HG03060 (cell line): ENCODE data around the gene INPP5A.

Experiments
- ATAC-seq: cut with Tn5 transposase; IDR thresholded peaks from one replicate; pipeline ENCODE4 v1.9.1; 2021; ENCODE audit warnings: low read depth, moderate number of reproducible peaks; ENCODE audit not compliant: unreplicated experiment

Gene INPP5A

DNA sequence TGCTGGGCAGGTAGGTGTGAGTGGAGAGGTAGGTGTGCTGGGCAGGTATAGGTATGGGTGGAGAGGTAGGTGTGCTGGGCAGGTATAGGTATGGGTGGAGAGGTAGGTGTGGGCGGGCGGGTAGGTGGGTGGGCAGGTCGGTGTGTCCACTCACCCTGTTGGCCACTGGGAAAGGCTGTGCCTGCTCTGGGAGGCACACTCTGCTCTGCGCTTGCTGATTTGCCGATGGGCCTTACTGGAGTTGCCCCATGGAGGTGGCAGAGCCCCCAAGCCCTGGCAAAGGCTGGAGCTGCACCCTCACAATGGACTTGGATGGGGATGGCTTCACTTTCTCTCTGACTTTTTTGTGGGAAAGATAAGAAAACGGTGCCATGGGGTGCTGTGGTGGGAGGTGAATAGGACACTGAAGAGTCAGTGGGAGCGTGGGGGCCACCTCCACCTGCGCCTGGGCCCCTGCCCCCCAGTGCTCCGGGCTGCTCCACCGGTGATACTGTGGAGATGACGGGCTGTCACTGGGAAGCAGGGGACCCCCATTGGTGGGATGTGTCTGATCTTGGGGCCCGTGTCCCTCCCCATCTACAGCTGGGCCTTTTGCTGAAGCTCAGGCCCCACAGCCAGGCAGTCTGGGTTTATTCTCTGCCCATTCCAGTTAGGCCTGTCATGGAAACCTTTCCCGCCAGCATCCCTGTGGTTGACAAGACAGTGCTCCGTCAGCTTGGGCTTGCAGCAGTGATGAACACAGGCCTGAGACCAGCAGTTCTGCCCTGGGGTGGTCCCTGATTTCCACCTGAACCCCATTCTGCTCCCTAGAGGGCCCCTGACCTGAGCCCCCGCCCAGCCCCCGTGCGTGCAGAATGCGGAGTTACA, 173.4 kb downstream of the INPP5A start:
- ATAC-seq: no peak

DNA sequence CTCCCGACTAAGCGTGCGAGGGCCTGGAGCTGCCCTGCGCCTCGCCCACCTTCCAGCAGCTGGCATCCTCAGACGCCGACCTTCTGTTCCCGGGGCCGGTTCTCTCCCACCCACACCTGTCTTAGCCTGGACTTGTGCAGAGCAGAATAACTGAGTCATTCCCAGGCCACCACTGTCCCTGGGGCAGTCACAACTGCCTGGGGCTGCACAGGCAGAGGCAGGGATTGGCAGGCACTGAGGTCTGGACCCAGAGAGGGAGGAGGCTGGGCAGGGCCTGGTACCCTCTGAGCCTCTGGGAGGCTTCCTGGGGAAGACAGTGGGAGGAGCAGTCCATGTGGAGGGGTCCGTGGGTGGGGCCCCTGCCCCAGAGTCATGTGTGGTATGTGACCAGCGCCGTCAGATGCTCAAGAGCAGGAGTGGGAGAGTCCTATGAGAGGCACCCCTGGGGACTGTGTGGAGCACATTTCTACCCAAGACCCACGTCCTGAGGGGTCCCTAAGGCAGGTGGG, 174.1 kb downstream of the INPP5A start:
- ATAC-seq: no peak

DNA sequence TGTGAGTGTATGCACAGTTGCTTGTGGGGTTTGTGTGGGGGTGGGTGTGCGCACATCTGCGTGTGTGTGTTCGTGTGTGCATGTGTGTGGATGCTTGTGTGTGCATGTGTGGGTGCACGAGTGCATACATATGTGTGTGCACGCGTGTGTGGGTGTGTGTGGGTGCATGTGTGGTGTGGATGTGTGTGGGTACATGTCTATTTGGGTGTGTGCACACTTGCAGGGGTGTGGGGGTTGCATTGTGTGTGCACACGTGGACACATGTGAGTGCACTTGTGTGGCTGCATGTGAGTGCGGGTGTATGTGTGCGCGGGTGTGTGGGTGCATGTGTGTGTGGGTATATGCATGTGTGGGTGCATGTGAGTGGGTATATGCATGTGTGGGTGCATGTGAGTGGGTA, 174.7 kb downstream of the INPP5A start:
- ATAC-seq: no peak

DNA sequence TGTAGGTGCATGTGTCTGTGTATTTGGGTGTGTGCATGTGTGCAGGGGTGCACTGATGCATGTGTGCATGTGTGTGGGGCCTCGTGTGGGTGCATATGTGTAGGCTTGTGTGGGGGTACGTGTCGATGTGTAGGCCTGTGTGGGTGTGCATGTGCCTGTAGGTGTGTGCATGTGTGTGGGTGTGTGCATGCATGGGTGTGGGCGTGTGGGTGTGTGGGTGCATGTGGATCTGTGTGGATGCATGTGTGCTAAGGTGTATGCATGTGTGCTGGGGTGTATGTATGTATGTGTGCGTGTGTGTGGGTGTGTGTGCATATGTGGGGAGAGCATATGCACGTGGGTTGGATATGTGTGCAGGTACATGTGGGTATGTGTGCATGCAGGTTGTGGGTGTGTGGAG, 175.2 kb downstream of the INPP5A start:
- ATAC-seq: no peak

DNA sequence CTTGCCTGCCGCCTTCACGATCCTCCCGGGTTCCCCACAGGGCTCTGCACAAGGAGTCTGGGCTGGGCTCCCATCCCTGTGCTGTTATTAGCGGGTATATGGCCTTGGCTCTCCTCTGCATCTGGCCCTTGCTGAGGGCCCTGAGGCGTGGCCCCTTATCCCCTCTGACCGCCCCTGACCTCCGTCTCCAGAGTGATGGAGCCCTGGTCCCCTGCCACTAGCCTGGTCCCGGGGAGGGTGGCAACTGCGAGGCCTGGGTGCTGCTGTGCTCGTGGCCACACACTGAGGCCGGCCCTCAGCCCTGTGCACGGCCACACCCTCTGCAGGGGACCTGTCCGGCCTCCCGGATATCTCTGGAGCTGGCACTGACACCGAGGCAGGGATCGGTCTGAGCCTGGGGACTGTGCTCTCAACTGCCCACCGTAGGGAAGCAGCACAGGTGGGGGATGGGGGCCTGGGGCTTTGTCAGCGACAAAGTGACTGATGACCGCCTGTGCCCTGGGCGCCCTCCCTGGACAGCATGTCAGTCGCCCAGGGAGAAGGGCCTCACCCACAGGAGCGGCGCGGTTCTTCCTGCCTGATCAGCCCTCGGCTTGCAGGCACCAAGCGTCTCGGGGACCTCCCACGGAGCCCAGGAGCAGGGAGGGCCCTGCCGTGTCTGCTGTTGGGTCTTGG, 176.0 kb downstream of the INPP5A start:
- ATAC-seq: no peak

DNA sequence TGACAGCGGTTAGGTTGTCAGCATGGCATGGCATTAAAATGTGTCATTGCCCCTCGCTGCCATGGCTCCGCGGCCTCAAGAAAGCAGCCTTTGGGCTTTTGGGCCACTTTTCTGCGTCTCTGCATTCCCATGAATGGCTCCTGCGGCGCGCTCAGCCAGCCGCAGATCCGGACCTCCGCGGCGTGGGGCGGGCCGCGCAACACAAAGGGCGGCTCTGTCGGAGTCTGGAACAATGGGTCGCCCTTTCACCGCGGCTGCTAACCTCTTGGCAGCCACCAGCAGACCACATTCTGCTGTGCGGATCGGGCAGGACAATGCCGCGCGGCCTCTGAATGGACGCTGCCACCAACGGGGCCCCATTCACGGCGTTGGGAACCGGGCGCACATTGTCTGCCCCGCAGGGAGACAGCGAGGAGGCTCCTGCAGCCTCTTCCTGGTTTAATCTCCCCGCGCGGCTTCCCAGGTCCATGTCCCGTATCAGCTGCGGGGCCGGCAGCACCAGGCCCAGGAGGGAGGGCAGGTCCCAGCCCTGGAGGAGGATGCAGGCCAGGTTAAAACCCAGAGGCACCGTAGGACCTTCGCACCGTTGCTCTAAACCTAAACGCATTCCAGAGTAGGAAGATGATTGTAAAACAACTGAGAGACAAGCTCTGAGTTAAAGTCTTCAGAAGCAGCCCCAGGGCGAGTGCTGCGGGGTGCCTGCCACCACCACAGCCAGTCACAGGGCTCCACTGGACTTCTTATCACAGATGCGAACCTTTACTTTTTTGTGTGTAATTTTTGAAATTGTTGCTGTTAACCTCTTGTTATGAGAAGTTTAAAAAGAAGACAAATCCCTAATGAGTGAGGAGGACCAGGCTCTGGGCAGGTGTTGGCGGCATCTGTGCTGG, 176.8 kb downstream of the INPP5A start:
- no peak for ATAC-seq

DNA sequence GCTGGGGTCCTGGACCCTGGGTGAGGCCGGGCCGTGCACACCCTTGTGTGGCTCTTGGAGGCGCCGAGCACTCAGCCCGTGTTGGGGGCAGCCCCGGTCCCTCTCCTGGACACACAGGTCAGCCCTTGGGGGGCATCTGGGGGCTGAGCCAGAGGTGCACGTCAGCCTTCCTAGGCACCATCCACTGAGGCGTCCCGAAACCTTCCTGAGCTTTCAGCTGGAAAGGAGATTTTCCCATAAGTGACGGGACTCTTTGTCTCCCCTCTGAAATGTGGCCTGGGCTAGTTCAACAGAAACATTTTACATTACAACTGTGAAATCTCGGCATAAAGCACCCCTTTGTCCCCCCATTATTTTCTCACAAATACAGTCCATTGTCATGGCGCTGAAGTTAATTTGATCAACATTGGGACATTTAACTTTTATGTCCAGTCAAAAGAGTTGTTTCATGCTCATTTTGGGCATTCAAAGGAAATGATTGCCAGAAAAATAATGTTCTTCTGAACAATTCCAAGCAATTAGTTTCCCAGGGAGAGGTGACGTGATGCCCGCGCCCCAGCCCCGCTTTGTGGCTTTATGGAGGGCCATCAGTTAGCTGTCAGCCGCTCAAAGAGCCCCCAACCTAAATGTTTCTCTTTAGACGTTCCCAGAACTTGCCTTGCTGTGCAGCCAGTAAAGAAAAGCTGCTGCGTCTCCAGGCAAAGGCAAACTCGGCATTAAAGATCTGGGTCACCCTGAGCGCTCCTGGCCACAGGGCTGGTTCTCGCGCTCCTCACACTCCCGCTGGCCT, 177.6 kb downstream of the INPP5A start:
- no peak for ATAC-seq

DNA sequence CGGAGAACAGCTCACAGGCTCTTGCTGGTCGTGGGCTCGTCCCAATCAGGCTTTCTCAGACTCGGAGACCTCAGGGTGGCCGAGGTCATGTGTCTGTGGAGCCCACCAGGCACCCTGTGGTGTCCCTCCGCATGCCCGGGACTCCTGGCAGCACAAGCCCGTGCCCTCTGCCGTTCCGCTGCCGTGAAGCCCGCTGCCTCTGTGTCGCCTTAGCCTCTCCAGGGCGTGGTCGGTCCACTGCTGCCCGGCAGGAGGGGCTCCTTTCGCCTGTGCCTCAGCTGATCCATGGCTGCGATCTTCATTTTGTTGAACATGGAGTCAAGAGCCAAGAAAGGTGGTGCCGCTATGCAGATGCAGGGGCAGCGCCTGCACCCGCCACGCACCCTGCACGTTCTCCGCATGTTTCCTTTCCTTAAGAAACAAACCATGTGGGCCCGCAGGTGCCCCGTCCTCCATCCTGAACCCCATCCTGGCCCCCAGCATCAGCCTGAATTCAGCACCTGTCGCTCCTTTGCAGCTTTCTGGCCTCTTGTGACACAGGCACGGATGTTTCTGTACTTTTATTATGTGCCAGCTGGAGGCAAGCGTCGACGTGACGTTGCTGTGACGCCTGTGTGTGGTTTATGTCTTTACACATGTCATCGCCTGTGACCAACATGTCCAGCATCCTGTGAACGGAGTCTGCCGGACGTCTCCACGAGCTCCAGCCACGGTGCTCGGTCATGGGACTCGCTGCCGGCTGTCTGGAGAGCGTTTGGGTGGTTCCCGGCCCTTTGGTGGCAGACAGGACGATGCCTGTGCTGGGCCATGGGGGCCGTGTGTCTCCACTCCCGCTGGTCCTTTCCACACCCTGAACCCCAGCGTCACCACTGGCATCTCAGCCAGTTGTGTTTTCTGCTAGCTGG, 178.4 kb downstream of the INPP5A start:
- no peak for ATAC-seq

DNA sequence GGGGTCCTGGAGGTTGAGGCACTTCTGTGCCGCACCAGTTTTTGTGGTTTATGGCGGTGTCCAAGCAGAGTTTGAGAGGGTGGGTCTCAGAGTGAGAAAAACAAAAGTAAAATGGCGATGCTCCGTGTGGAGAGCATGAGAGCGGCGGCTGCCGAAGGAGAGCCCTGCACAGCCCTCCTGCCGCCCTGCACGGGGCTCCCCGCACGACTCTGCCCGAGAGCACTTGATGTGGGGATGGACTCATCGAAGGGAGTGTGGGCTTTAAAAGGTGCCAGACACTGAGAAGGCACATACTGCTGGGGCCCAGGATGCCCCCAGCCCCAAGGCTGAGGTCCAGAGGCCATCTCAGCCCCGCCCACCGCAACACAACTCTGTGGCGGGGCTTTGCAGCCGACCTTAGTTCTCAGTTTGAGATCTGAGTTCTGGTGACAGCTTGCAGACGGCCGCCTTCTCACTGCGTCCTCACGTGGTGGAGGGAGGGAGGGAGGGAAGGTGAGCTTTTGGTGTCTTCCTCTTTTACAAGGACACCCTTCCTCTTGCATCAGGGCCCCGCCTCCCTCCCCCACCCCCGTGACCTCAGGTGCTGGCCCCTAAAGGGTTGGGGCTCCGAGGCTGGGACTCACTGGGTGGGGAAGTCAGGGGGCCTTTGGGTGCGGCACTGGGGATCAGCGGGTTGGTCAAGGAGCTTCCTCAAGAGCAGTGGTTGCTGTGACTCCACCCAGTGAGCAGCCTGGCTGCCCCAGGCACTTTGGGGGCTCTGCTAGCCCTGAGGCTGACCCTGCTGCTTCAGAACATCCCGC, 179.3 kb downstream of the INPP5A start:
- no peak for ATAC-seq

DNA sequence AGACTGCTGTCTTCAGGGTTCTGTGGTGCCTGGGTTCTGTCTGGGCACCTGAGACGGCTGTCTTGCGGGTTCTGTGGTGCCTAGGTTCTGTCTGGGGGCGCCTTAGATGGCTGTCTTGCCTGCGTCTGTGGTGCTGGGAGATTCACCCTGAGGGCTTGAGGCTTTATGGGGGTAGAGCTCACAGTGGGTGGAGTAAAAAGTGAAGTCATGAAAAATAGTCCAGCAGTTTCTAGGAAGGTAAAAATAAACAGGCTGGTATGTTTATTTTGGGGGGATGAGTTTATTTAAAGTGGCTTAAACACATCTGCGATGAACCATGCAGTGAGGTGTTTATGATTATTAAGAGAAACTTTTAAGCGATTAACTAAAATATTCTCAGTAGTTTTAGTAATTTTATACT, 184.1 kb downstream of the INPP5A start:
- ATAC-seq: no peak

DNA sequence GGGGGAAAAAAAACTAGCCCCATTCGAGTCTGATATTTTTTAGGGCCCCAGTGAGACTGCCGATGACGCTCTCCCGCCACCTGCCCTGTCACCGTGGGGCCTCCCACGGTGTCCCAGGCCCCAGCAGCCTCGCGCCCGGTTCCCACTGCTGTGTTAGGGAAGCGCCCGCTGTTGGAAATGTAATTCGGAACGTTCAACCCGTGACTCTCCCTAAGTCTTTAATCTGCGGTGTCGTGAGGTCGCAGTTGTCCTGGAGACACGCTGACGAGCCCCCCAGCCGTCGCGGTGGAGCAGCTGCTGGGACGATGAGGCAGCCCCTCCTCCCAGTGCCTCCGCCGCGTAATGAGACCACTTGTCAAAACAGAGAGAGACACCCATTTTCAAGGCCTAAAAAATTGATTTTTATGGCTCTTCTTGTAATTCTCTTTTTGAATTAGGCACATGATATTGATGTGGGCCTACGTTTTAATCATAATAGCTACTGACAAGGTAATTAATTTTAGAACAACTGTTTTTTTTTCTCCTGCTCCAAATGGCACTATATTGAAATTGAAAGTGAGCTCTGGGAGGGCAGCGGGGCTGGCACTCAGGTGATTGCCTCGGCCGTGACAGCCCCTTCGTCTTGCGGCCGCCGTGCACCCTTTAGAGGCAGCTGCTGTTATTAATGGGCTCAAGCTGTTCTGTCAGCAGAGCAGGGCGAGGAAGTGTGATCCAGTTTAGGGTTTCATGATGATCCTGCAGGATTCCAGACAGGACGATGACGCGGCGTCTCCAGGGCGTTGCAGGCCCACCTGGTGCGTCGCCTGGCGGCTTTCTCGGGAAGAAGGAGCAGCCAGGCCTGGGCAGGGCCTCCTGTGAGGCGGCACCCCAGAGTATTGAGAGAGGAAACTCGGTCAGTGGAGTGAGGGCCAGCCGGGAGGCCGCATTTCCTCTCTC, 185.1 kb downstream of the INPP5A start:
- ATAC-seq: no peak

DNA sequence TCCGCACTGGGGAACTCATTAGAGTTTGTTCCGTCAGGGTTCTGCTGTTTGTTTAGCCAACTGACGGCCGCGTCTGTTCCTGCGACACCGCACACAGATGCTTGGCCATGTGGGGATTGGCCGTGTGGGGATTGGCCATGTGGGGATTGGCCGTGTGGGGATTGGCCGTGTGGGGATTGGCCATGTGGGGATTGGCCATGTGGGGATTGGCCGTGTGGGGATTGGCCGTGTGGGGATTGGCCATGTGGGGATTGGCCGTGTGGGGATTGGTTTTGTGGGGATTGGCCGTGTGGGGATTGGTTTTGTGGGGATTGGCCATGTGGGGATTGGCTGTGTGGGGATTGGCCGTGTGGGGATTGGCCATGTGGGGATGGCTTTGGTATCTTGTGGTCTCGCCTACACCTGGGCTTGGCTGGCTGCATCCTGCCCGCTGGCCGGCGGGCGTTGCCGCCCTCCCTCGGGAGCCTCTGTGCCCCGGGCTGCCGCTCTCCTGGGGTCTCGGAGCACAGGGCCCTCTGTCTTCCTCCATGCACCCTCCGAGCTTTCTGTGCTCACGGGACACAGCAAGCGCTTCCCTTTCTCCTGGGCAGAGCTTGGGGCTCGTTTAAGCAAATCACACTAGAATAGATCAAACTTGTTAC, 185.9 kb downstream of the INPP5A start:
- ATAC-seq: no peak

DNA sequence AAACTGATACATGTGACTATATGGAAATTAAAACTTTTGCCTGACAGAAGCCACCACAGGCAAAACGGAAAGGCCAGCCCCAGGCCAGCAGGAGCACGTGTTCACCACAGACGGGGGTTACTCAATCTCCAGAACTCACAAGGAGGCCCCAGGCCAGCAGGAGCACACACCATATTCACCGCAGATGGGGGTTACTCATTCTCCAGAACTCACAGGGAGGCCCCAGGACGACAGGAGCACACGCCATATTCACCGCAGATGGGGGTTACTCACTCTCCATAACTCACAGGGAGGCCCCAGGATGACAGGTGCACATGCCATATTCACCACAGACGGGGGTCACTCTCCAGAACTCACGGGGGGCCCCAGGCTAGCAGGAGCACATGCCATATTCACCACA, 186.9 kb downstream of the INPP5A start:
- ATAC-seq: no peak

DNA sequence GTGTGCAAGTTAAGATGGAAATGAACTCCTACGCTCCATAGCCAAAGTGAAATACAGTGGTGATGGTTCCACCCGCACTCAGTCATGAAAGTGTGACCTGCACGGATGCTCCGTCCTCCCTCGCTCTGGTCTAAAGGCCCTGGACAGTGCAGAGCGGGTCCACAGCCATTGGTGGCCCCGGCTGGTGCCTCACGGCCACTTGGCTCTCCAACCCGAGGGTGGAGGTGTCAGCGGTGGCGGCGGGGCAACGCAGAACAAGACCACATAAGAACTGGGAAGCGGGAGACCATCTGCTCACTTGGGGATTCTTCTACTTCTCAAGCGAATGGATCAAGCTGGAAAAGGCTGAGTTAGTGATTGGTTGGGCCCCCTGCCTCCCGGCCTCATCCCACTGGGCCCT, 187.6 kb downstream of the INPP5A start:
- ATAC-seq: no peak

DNA sequence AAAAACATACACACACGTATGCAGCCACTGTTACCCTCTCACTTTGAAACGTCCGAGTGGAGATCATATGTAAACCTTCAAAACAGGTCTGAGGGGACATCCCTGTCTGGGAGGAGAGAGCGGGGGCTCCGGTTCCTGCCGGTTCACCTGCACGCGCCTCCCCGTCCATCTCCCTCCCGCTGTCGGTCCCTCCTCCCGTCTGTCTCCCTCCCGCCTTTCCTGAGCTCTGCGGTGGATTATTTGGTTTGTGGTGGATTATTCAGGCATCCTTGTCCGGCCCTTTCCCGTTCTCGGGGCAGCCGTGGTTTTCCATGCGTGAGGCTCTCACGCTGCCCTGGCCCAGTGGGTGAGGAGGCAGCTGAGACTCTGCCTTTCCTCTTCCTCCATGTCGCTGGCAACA, 188.6 kb downstream of the INPP5A start:
- ATAC-seq: no peak

DNA sequence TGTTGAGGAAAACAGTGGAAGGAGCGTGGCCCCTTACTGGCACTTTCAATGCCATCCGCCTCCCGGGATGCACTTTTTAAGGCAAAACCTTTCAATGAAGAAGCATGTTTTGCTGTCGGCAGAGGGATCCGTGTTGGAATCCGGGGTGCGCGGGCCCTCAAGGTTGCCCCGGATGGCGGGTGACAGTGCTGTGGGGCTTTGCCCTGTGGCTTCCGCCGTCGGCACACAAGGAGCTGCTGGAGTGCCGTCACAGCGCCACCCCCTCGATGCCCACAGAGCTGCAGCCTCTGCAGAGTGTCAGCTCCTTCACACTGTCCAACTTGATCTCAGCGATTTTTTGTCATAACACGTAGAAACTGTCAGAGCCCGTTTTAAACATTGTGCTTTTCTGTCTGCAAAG, 189.4 kb downstream of the INPP5A start:
- no peak for ATAC-seq

DNA sequence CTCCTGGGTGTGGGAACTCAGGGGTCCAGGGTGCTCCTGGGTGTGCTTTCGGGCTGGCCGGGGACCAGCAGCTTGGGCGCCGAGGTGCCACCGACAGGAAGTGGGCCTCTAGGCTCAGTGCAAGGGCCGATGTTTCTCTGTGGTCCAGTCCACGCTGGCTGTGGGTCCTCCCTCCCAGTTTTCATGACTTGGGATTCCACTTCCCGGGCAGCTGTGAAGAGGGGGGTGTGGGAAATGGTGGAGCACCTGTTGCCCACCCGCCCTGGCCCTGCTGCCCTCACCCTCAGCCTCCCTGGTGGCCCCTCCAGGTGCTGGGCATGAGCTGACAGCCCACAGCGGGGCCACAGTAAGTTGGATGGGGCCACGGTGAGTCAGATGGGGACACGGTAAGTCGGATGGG, 189.8 kb downstream of the INPP5A start:
- ATAC-seq: no peak
